ENCODE results near the gene SNAI3.

DNA sequence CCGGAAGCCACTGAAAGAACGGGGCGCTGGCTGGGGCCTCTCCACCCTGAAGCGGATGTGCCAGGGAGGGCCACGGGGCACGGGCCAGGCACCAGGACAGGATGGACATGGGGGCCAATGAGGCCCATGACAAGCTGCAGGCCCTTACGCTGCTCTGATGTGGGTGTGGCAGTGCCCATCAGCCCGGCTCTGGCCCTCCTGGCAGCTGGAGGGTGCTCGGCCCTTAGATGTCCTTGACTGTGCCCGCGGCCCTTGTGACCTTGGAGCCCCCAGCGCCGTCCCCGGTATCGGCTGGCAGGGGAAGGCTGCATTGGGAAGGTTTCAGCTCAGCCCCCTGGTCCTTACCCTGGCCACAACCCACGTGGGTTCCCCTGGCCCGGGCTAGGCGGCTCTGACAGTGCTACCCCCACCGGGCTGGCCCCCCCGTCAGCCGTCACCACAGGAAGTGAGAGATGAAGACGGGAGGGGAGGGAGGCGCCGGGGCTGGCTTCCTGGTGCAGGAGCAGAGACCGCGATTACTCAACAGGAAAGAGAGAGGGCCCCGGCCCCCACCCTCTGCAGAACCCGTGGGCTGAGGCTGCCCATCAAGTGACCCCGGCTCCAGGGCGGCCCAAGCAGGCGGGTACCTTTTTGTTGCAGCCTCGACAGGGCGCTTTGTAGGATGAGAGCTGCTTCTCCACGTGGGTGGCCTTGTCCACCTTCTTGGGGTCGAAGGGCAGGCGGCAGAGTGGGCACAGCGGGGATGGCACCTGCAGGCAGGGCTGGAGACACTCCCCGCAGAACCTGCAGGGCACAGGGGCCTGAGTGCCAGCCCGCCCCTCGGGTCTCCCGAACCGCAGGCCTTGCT, 14.6 kb upstream of the SNAI3 start:
- TF ChIP-seq, protein P1, sequence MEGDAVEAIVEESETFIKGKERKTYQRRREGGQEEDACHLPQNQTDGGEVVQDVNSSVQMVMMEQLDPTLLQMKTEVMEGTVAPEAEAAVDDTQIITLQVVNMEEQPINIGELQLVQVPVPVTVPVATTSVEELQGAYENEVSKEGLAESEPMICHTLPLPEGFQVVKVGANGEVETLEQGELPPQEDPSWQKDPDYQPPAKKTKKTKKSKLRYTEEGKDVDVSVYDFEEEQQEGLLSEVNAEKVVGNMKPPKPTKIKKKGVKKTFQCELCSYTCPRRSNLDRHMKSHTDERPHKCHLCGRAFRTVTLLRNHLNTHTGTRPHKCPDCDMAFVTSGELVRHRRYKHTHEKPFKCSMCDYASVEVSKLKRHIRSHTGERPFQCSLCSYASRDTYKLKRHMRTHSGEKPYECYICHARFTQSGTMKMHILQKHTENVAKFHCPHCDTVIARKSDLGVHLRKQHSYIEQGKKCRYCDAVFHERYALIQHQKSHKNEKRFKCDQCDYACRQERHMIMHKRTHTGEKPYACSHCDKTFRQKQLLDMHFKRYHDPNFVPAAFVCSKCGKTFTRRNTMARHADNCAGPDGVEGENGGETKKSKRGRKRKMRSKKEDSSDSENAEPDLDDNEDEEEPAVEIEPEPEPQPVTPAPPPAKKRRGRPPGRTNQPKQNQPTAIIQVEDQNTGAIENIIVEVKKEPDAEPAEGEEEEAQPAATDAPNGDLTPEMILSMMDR (conservative IDR thresholded peaks at IDR 0.05; ENCODE audit: low read depth, low read length), result no peak
- TF ChIP-seq CEBPB (IDR thresholded peaks at IDR 0.05; ENCODE audit: low read depth, low read length) (peak; percentile 85), RCOR1 (IDR thresholded peaks at IDR 0.05; ENCODE audit: insufficient replicate concordance, low read length) (no peak), POLR2A (IDR thresholded peaks at IDR 0.05; ENCODE audit: low read depth, low read length) (no peak), CHD1 (IDR thresholded peaks at IDR 0.05; ENCODE audit: low read depth, low read length) (no peak), FOS (IDR thresholded peaks at IDR 0.05; ENCODE audit: low read depth, low read length) (0 out of 2 replicates have a peak, but pooled peaks have one; percentile 3), SMC3 (IDR thresholded peaks at IDR 0.05; ENCODE audit: low read depth, low read length) (no peak)
- TF ChIP-seq, protein P2, sequence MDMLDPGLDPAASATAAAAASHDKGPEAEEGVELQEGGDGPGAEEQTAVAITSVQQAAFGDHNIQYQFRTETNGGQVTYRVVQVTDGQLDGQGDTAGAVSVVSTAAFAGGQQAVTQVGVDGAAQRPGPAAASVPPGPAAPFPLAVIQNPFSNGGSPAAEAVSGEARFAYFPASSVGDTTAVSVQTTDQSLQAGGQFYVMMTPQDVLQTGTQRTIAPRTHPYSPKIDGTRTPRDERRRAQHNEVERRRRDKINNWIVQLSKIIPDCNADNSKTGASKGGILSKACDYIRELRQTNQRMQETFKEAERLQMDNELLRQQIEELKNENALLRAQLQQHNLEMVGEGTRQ (IDR thresholded peaks at IDR 0.05; ENCODE audit: low read depth, low read length), result peak; percentile 64
- TF ChIP-seq, protein P3, sequence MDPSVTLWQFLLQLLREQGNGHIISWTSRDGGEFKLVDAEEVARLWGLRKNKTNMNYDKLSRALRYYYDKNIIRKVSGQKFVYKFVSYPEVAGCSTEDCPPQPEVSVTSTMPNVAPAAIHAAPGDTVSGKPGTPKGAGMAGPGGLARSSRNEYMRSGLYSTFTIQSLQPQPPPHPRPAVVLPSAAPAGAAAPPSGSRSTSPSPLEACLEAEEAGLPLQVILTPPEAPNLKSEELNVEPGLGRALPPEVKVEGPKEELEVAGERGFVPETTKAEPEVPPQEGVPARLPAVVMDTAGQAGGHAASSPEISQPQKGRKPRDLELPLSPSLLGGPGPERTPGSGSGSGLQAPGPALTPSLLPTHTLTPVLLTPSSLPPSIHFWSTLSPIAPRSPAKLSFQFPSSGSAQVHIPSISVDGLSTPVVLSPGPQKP (IDR thresholded peaks at IDR 0.05; ENCODE audit: borderline replicate concordance, low read depth, low read length), result no peak

Data from IMR-90 (cell line).